ENCODE measurements around the gene COL26A1. TPM values are rescaled to one million over a fixed set of nuclear protein-coding genes. Genes with fewer than 3 reads are reported as not detected.

The COL26A1 gene
- total RNA-seq, 1 experiment from 2014 or later, result 42.6 TPM

DNA sequence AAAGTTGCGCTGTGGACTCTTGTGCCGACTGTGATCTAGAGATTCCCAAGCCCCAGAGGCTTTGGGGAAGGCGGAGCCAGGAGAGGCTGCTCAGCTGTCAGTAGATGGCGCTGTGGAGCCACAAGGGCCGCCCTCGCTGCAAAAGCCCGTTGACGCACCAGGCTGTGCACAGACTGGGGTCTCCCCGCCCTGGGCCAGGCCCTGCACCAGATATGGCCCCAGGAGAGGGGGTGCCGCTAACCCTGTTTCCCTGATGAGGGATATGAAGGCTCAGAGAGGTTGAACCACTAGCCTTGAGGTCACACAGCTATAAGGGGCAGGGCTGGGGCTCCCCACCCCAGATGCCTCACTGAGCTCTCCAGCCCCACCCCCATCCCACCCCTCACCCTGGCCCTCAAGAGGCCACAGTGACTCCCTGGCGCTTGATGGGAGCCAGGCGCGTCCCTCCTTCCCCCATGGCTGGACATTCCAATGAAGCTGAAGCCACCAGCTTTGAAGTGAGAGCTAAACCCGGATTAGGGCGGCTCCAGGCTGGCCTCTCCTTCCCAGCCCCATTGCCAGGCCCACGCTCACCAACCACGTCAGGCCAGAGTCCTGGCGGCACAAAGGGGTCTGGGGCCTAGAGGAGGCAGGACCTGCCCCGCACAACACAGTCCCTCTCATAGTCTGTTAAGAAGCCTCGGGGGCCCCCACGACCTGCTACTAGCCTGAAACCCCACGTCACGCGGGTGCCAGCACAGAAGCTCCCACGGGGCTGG is 240.0 kb downstream of the COL26A1 start:
- H4K5ac ChIP-seq (ENCODE audit: insufficient read length, low read depth, low read length), result no peak overlapping the region

More for the DNA sequence above, 240.0 kb downstream of the COL26A1 start:
- Histone ChIP-seq H3K4me2 (ENCODE audit: insufficient read depth, insufficient read length, low read length) (no peak overlapping the region), H2BK20ac (ENCODE audit: low read depth, low read length, poor library complexity, severe bottlenecking) (no peak overlapping the region), H2AFZ (ENCODE audit: low read length) (no peak overlapping the region), H2BK12ac (ENCODE audit: insufficient read length, low read depth, low read length) (no peak overlapping the region), H3K79me1 (ENCODE audit: insufficient read depth, low read depth, low read length, poor library complexity, severe bottlenecking) (no peaks in the 10 kb centered on the region), H3K23me2 (ENCODE audit: insufficient read length, low read depth, low read length, poor library complexity, severe bottlenecking) (no peaks in the 10 kb centered on the region), H3K9me3 (ENCODE audit: control insufficient read depth, low read depth, low read length) (no peaks in the 10 kb centered on the region), H4K91ac (ENCODE audit: insufficient read length, low read depth, low read length) (no peak overlapping the region), H3K18ac (ENCODE audit: insufficient read length, low read depth, low read length) (peak overlapping the region; percentile 13), H3K56ac (ENCODE audit: insufficient read length, low read depth, low read length) (no peak overlapping the region), H3T11ph (ENCODE audit: low read length) (no peak overlapping the region), H4K20me1 (ENCODE audit: control insufficient read depth, insufficient read depth, insufficient read length) (no peaks in the 10 kb centered on the region), H3K79me2 (ENCODE audit: insufficient read depth, low read length) (no peaks in the 10 kb centered on the region), H3K27me3 (ENCODE audit: insufficient read depth, low read length) (no peaks in the 10 kb centered on the region), H3K14ac (ENCODE audit: insufficient read depth, low read length) (no peak overlapping the region; the same call in 1 of the 2 replicates), H3K4me1 (ENCODE audit: insufficient read depth, low read length) (no peaks in the 10 kb centered on the region), H3K27ac (ENCODE audit: insufficient read length, low read depth, low read length) (no peak overlapping the region), H3K4ac (ENCODE audit: low read depth, low read length) (no peak overlapping the region), H4K8ac (replicated peaks; ENCODE audit: insufficient read length, low read depth, low read length) (no peak overlapping the region), H2BK15ac (ENCODE audit: low read depth, low read length) (no peak overlapping the region), H2AK5ac (ENCODE audit: insufficient read length, low read length) (no peak overlapping the region), H2BK120ac (ENCODE audit: low read depth, low read length, poor library complexity, severe bottlenecking) (no peak overlapping the region), H3K23ac (ENCODE audit: insufficient read length, low read depth, low read length) (no peak overlapping the region), H3K9ac (ENCODE audit: extremely low read depth, insufficient read length, low read length) (no peak overlapping the region), H2BK5ac (ENCODE audit: insufficient read length, low read length) (no peak overlapping the region)
- no CpG with 5 or more reads among the region's 25 CpGs for WGBS (ENCODE audit: extremely low coverage, insufficient read length, low lambda C conversion rate)
- TF ChIP-seq, protein P1, sequence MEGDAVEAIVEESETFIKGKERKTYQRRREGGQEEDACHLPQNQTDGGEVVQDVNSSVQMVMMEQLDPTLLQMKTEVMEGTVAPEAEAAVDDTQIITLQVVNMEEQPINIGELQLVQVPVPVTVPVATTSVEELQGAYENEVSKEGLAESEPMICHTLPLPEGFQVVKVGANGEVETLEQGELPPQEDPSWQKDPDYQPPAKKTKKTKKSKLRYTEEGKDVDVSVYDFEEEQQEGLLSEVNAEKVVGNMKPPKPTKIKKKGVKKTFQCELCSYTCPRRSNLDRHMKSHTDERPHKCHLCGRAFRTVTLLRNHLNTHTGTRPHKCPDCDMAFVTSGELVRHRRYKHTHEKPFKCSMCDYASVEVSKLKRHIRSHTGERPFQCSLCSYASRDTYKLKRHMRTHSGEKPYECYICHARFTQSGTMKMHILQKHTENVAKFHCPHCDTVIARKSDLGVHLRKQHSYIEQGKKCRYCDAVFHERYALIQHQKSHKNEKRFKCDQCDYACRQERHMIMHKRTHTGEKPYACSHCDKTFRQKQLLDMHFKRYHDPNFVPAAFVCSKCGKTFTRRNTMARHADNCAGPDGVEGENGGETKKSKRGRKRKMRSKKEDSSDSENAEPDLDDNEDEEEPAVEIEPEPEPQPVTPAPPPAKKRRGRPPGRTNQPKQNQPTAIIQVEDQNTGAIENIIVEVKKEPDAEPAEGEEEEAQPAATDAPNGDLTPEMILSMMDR (conservative IDR thresholded peaks at IDR 0.05), result peak; percentile 99
- Mint-ChIP-seq H3K9me3 (no peaks in the 10 kb centered on the region), H3K27ac (peak overlapping the region in 1 of 3 experiments; percentile 31; a peak in 2 of 7 replicates), H3K27me3 (ENCODE audit: low read depth) (peaks cover 13% of the 10 kb centered on the region), H3K4me1 (peaks cover 4 to 9% of the 10 kb centered on the region in 2 experiments; a peak in 2 of 4 replicates), H3K36me3 (ENCODE audit: insufficient read depth in 1 of 3, low read depth in 3 of 3) (no peaks in the 10 kb centered on the region), H3K4me3 (peak overlapping the region in 1 of 2 experiments; percentile 23; a peak in 1 of 5 replicates)
- DNase-seq, result peak; percentile 93
